GM06990 (cell line): ENCODE results near the gene SARDH.

Experiments used
- DNase-seq: peaks from one replicate; pipeline ENCODE4 v3.0.0-alpha.2; 2011; ENCODE audit not compliant: insufficient read length; ENCODE audit errors: extremely low read depth
- H3K27me3 ChIP-seq: replicated peaks from 2 replicates; pipeline ENCODE4 v1.6.0; 2011; ENCODE audit warnings: low read length; ENCODE audit not compliant: control insufficient read depth, insufficient read depth
- H3K36me3 ChIP-seq: 2 replicates; pipeline ENCODE4 v1.5.1; 2011; ENCODE audit warnings: low read length; ENCODE audit not compliant: control insufficient read depth, insufficient read depth
- H3K4me3 ChIP-seq: replicated peaks from 2 replicates; pipeline ENCODE4 v1.5.1; 2011; ENCODE audit warnings: low read depth, mild to moderate bottlenecking, control low read depth, low read length
- CTCF ChIP-seq: IDR thresholded peaks from 2 replicates; pipeline ENCODE4 v1.5.1; 2011; ENCODE audit warnings: low read length, control low read depth, mild to moderate bottlenecking, inconsistent platforms; ENCODE audit not compliant: insufficient read depth, poor library complexity, severe bottlenecking

The SARDH gene

GRCh38 chr9:133692364-133692985, 45.7 kb downstream of the SARDH start:
- TF ChIP-seq CTCF: no peak
- no peak for DNase-seq
- H3K36me3 ChIP-seq: no peaks in the 10 kb centered on the region
- H3K27me3 ChIP-seq: no peaks in the 10 kb centered on the region; the same call in 1 of the 2 replicates
- H3K4me3 ChIP-seq: no peak overlapping the region

GRCh38 chr9:133691626-133692363, 46.4 kb downstream of the SARDH start:
- Histone ChIP-seq H3K27me3 (no peaks in the 10 kb centered on the region; the same call in 1 of the 2 replicates), H3K36me3 (no peaks in the 10 kb centered on the region), H3K4me3 (no peak overlapping the region)
- DNase-seq: no peak
- no peak for TF ChIP-seq CTCF

GRCh38 chr9:133691191-133691590, 47.0 kb downstream of the SARDH start:
- Histone ChIP-seq H3K27me3 (no peaks in the 10 kb centered on the region; the same call in 1 of the 2 replicates), H3K36me3 (no peaks in the 10 kb centered on the region), H3K4me3 (no peak overlapping the region)
- DNase-seq: no peak
- TF ChIP-seq CTCF: no peak

GRCh38 chr9:133690081-133690561, 48.0 kb downstream of the SARDH start:
- no peak for DNase-seq
- no peaks in the 10 kb centered on the region for H3K36me3 ChIP-seq
- no peaks in the 10 kb centered on the region; the same call in 1 of the 2 replicates for H3K27me3 ChIP-seq
- TF ChIP-seq CTCF: no peak
- H3K4me3 ChIP-seq: no peak overlapping the region

- no peak for DNase-seq
- no peaks in the 10 kb centered on the region for H3K36me3 ChIP-seq
- H3K4me3 ChIP-seq: no peak overlapping the region
- H3K27me3 ChIP-seq: no peaks in the 10 kb centered on the region; the same call in 1 of the 2 replicates
- no peak for TF ChIP-seq CTCF
Measured at GRCh38 chr9:133689151-133689763, 48.9 kb downstream of the SARDH start.
